Smooth muscle cell (in vitro differentiated cells): ENCODE results near the gene PRKACG. TPM values are rescaled to one million over a fixed set of nuclear protein-coding genes. Genes with fewer than 3 reads are reported as not detected.

Experiments
- DNase-seq: peaks from one replicate; lab custom pipeline; 2025; ENCODE audit not compliant: unreplicated experiment; lab: John Stamatoyannopoulos, UW
- H2AFZ ChIP-seq: fragments of 200-600 bp; sonication (generic); 2 replicates; pipeline ENCODE4 v1.6.0; 2016; ENCODE audit warnings: antibody characterized with exemption, low read depth, mild to moderate bottlenecking
- H3F3A ChIP-seq: fragments of 200-600 bp; sonication (generic); 2 replicates; pipeline ENCODE4 v1.6.0; 2017; ENCODE audit warnings: antibody characterized with exemption, low read depth
- H3K27ac ChIP-seq: fragments of 200-600 bp; sonication (generic); 2 replicates; pipeline ENCODE4 v1.5.1; 2016; ENCODE audit warnings: low read depth, mild to moderate bottlenecking
- H3K27me3 ChIP-seq: fragments of 200-600 bp; sonication (generic); 2 replicates; pipeline ENCODE4 v1.6.1; 2016; ENCODE audit warnings: low read depth, mild to moderate bottlenecking
- H3K36me3 ChIP-seq: fragments of 200-600 bp; sonication (generic); 2 replicates; pipeline ENCODE4 v1.5.1; 2016; ENCODE audit warnings: low read depth
- H3K4me1 ChIP-seq: fragments of 200-600 bp; sonication (generic); 2 replicates; pipeline ENCODE4 v1.5.1; 2016; ENCODE audit warnings: low read depth
- H3K4me2 ChIP-seq: fragments of 200-600 bp; sonication (generic); 2 replicates; pipeline ENCODE4 v1.6.0; 2016; ENCODE audit warnings: mild to moderate bottlenecking
- H3K4me3 ChIP-seq: fragments of 200-600 bp; sonication (generic); 2 replicates; pipeline ENCODE4 v1.5.1; 2016; ENCODE audit warnings: mild to moderate bottlenecking
- H3K79me2 ChIP-seq: fragments of 200-600 bp; sonication (generic); 2 replicates; pipeline ENCODE4 v1.6.0; 2016; ENCODE audit warnings: low read depth, mild to moderate bottlenecking
- H3K9ac ChIP-seq: fragments of 200-600 bp; sonication (generic); 2 replicates; pipeline ENCODE4 v1.6.0; 2016; ENCODE audit warnings: low read depth
- H3K9me3 ChIP-seq: fragments of 200-600 bp; sonication (generic); replicated peaks from 2 replicates; pipeline ENCODE4 v1.5.1; 2016; ENCODE audit warnings: low read depth
- H4K20me1 ChIP-seq: fragments of 200-600 bp; sonication (generic); 2 replicates; pipeline ENCODE4 v1.6.0; 2016; ENCODE audit warnings: low read depth
- CTCF ChIP-seq: fragments of 200-600 bp; sonication (generic); IDR thresholded peaks from 2 replicates; pipeline ENCODE4 v1.5.1; 2017; ENCODE audit warnings: borderline replicate concordance, mild to moderate bottlenecking, antibody characterized with exemption; ENCODE audit not compliant: insufficient read depth, poor library complexity, severe bottlenecking
- WGBS: methylation state at CpG from one replicate; pipeline ENCODE4 v1.1.7; 2016; ENCODE audit warnings: low lambda C conversion rate; 5-methylcytosine and 5-hydroxymethylcytosine counted together
- polyA plus RNA-seq: library from polyadenylated mRNA; unstranded; fragments of >200 nt; fragmentation: Nextera tagmentation; extraction: Ambion mirVana; gene quantifications from 2 replicates; pipeline ENCODE4 v1.2.1, GENCODE V29; 2016
- total RNA-seq: library from RNA; depleted of rRNA; stranded (reverse); fragments of >200 nt; gene quantifications from 2 replicates; pipeline ENCODE4 v1.2.3, GENCODE V29; 2014

The PRKACG gene
- total and polyA plus RNA-seq, 2 experiments from 2014 or later = not detected

DNA sequence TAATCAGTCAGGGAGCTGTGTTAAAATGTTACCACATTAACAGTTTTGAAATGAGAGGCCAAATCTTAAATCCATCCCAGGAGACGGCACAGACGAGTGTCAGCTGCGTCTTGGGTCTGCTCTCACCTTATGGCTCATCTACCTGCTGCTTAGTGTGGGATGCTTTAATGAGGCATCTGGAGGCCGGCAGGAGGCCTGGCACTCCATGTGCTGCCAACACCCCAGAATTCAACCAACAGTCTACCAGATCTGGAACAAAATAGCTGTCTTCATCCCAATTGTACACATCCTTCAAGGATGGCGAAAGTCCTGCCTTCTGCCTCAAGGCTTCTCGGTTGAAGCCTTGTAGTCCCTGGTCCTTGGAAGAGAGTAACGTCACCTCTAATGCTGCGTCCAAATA lies 12.0 kb downstream of the PRKACG start:
- Histone ChIP-seq H3K79me2 (no peaks in the 10 kb centered on the region), H4K20me1 (no peaks in the 10 kb centered on the region), H3K9ac (no peak overlapping the region), H3F3A (no peaks in the 10 kb centered on the region), H3K4me3 (no peak overlapping the region), H2AFZ (no peak overlapping the region), H3K9me3 (no peaks in the 10 kb centered on the region), H3K36me3 (no peaks in the 10 kb centered on the region), H3K4me2 (no peak overlapping the region), H3K27me3 (peaks cover 4% of the 10 kb centered on the region), H3K27ac (no peak overlapping the region), H3K4me1 (peaks cover 19% of the 10 kb centered on the region)
- DNase-seq = no peak
- no peak for TF ChIP-seq CTCF
- 68% methylated on average over 8 of the region's 8 CpGs for WGBS

DNA sequence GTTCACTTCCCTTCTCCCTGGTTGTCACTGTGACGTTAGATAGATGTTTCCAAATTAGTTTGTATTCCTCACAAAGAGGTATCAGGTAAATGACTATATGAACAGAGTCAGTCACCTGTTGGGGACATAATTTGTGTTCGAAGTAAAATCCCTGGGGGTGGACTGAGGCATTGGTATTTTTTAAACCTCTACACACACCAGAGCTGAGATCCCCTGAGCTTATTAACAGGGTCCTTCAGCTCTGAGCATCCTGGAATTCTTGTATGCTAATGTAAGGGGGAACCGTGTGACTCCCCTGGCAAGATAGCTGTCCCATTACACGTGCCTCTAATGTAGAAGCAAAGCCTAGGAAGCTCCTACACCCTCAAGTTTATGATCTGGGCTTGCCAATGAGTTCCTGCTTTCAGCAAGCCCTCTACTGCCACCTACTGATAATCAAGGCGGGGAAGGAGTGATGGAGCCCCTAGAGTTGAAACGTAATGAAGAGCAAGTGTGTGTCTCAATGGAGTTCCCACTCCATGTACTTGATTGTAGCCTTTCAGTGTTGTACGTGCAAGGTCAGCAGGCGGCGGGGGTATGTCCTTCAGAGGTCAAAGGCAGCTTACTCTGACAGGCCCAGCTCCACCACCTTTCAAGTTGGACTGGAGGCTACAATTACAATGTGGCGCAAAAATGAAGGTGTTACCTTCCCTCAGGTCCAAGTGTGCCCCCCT lies 14.4 kb downstream of the PRKACG start:
- 32% methylated on average over 10 of the region's 10 CpGs for WGBS
- no peaks in the 10 kb centered on the region for H3K36me3 ChIP-seq
- H3K9ac ChIP-seq = no peak overlapping the region
- H4K20me1 ChIP-seq = no peaks in the 10 kb centered on the region
- H3F3A ChIP-seq = no peaks in the 10 kb centered on the region
- no peaks in the 10 kb centered on the region for H3K9me3 ChIP-seq
- no peak for DNase-seq
- H3K4me1 ChIP-seq = peaks cover 27% of the 10 kb centered on the region
- peak; percentile 69 for TF ChIP-seq CTCF
- H2AFZ ChIP-seq = no peak overlapping the region
- no peak overlapping the region for H3K27ac ChIP-seq
- no peak overlapping the region for H3K4me3 ChIP-seq
- H3K4me2 ChIP-seq = no peak overlapping the region
- H3K27me3 ChIP-seq = peaks cover 4% of the 10 kb centered on the region
- H3K79me2 ChIP-seq = no peaks in the 10 kb centered on the region

DNA sequence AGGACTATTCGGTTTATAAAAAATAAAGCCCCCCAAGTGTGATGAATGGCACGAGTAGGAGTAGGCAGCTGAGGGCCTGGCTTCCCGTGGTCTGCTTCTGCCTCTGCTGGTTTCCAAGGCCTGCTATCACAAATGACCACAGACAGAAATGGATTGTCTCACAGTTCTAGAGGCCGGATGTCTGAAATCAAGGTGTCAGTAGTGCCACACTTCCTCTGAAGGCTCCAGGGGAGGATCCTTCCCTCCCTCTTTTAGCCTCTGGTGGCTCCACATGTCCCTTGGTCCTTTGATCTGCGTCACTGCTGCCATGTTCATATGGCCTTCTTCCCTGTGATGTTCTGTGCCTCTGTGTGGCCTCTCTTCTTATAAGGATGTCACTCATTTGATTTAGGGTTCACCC lies 15.1 kb downstream of the PRKACG start:
- no peaks in the 10 kb centered on the region for H3K36me3 ChIP-seq
- no peaks in the 10 kb centered on the region for H4K20me1 ChIP-seq
- H3K4me1 ChIP-seq = peaks cover 27% of the 10 kb centered on the region
- no peaks in the 10 kb centered on the region for H3F3A ChIP-seq
- H3K9ac ChIP-seq = no peak overlapping the region
- no peak for DNase-seq
- WGBS = 70% methylated on average over 5 of the region's 5 CpGs
- H3K27me3 ChIP-seq = peaks cover 4% of the 10 kb centered on the region
- no peaks in the 10 kb centered on the region for H3K79me2 ChIP-seq
- no peak overlapping the region for H2AFZ ChIP-seq
- no peak overlapping the region for H3K4me2 ChIP-seq
- no peak for TF ChIP-seq CTCF
- no peak overlapping the region for H3K4me3 ChIP-seq
- H3K27ac ChIP-seq = no peak overlapping the region
- no peaks in the 10 kb centered on the region for H3K9me3 ChIP-seq

DNA sequence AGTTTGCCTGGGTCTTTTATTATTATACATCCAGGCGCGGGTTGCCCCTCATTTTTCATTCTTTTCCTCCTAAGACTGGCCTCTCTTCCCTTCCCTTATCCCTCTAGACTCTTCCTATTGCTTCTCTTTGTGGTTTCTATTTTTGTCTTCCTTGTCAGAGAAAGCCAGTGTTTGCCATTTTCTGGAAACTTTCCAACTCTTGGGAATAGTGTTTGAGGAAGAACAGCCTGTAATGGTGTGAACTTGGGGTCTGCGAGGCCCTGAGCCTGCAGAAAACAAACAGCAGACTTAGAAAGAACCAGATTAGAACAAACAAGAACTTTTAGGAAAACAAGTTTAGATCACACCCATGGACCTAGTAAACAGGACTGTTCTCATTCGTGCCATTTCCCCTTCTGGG lies 15.5 kb downstream of the PRKACG start:
- H4K20me1 ChIP-seq = no peaks in the 10 kb centered on the region
- TF ChIP-seq CTCF = no peak
- 77% methylated on average over 4 of the region's 4 CpGs for WGBS
- H3K9me3 ChIP-seq = no peaks in the 10 kb centered on the region
- no peak for DNase-seq
- no peak overlapping the region for H3K4me2 ChIP-seq
- no peaks in the 10 kb centered on the region for H3K27me3 ChIP-seq
- no peak overlapping the region for H2AFZ ChIP-seq
- H3K4me3 ChIP-seq = no peak overlapping the region
- H3K4me1 ChIP-seq = peaks cover 27% of the 10 kb centered on the region
- H3K9ac ChIP-seq = no peak overlapping the region
- no peaks in the 10 kb centered on the region for H3F3A ChIP-seq
- H3K27ac ChIP-seq = no peak overlapping the region
- no peaks in the 10 kb centered on the region for H3K36me3 ChIP-seq
- no peaks in the 10 kb centered on the region for H3K79me2 ChIP-seq
